HG02588 (cell line): ENCODE results near the gene SLC26A5.
"Not testable (repeated sequence)": the region's sequence is repeated elsewhere in the genome, so short reads cannot be mapped to it uniquely, and the experiment has no call there.

Experiments
- ATAC-seq: cut with Tn5 transposase; IDR thresholded peaks from one replicate; pipeline ENCODE4 v1.9.1; 2021; ENCODE audit warnings: mild to moderate bottlenecking, moderate library complexity; ENCODE audit not compliant: unreplicated experiment

The SLC26A5 gene, protein sequence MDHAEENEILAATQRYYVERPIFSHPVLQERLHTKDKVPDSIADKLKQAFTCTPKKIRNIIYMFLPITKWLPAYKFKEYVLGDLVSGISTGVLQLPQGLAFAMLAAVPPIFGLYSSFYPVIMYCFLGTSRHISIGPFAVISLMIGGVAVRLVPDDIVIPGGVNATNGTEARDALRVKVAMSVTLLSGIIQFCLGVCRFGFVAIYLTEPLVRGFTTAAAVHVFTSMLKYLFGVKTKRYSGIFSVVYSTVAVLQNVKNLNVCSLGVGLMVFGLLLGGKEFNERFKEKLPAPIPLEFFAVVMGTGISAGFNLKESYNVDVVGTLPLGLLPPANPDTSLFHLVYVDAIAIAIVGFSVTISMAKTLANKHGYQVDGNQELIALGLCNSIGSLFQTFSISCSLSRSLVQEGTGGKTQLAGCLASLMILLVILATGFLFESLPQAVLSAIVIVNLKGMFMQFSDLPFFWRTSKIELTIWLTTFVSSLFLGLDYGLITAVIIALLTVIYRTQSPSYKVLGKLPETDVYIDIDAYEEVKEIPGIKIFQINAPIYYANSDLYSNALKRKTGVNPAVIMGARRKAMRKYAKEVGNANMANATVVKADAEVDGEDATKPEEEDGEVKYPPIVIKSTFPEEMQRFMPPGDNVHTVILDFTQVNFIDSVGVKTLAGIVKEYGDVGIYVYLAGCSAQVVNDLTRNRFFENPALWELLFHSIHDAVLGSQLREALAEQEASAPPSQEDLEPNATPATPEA

GRCh38 chr7:103446049-103446520 is at the start of gene SLC26A5:
SLC26A5 (minus strand) TSS chr7:103446207; CDS start chr7:103421514, 24,693 bp downstream.
- no peak for ATAC-seq

- no peak for ATAC-seq
Observed at GRCh38 chr7:103487419-103487818, 41.4 kb upstream of the SLC26A5 start.

GRCh38 chr7:103486873-103487272 is 40.9 kb upstream of the SLC26A5 start:
- not testable (repeated sequence) for ATAC-seq

DNA sequence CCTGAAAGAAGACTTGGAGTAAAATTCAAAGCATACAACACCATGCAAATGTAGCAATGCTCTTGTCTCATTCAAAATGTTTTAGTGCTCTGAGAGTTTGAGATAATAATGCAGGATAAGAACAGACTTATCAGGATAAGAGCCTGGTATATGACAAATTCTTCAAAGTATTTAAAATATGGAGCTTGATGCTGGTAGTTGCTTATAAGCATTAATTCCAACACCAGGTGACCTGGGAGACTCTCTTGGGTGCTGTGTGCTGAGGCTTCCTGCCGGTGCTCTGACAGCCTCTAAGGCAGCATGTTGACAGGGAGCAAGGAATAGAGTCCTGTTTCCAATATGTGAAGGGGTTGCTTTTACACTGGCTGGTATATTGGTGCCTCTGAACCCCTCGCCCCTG is 34.8 kb upstream of the SLC26A5 start:
- ATAC-seq: no peak

DNA sequence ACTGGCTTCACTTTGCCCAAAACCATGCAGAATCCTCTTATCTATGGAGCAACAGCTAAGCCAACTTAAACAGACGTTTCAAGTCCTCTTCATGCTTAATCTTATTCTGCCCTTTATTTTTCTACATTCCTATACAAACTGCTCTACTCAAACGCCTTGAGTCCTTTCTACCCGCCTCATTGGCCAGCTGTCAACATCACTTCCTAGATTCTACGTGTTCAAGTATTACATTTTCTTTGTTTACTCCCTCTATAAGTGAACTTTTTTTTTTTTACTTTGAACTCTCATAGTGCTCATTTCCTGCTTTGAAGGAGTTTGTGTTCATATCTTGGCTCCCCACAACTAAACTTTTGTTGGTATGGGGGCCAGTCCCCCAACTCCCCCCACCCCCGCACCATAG is 28.9 kb upstream of the SLC26A5 start:
- ATAC-seq: no peak

- no peak for ATAC-seq
Observed at GRCh38 chr7:103469095-103469948, 23.3 kb upstream of the SLC26A5 start.

DNA sequence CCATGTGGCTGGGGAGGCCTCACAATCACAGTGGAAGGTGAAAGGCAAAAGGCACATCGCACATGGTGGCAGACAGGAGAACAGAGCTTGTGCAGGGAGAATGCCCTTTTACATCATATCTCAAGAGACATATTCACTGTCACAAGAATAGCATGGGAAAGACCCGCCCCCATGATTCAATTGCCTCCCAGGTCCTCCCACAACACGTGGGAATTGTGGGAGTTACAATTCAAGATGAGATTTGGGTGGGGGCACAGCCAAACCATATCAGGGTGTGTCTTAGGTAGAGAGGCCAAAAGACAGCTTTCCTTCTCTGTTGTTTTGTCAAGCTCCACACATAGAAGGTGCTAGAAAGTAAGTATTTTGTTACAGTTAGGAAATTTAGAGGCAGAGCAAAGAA is 20.8 kb upstream of the SLC26A5 start:
- ATAC-seq: no peak

- ATAC-seq: no peak
Observed at GRCh38 chr7:103462358-103462757, 16.4 kb upstream of the SLC26A5 start.

DNA sequence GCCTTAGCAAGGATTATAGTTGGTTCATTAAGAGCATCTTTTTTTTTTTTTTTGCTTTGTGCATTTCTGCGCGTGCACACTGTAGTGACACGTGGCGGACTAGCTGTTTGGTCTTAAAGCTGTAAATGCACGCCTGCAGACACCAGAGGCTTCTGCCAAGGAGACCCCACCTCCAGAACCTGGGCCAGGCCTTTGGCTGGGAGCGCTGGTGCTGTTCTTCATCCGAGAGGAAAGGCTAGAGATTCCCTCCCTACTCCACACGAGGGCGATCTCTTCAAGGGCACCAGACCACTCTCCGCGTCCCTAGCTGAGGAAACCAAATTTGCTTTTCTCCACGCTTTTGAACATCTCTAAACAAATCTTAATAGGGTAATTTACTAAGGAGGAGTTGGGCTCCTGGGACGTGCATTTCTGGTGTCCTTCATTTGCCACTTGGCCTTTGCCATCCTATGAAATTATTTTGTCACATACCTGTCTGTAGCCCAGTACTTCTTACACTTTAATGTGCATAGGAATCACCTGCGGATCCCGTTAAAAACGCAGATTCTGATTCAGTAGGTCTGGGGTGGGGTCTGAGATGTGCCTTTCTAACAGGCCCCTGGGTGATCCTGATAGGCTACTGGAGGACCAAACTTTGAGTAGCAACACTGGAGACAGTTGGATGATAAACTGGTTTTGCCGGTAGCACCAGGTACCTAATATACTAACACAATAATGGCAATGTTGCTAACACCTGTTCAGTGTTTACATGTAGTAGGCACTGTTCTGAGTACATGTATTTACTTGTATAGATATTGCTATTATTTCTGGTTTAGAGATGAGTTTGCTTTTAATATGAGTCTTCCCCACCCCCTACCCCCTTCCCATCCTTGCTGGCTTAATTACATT is 1.3 kb upstream of the SLC26A5 start:
- peak; percentile 77 for ATAC-seq

DNA sequence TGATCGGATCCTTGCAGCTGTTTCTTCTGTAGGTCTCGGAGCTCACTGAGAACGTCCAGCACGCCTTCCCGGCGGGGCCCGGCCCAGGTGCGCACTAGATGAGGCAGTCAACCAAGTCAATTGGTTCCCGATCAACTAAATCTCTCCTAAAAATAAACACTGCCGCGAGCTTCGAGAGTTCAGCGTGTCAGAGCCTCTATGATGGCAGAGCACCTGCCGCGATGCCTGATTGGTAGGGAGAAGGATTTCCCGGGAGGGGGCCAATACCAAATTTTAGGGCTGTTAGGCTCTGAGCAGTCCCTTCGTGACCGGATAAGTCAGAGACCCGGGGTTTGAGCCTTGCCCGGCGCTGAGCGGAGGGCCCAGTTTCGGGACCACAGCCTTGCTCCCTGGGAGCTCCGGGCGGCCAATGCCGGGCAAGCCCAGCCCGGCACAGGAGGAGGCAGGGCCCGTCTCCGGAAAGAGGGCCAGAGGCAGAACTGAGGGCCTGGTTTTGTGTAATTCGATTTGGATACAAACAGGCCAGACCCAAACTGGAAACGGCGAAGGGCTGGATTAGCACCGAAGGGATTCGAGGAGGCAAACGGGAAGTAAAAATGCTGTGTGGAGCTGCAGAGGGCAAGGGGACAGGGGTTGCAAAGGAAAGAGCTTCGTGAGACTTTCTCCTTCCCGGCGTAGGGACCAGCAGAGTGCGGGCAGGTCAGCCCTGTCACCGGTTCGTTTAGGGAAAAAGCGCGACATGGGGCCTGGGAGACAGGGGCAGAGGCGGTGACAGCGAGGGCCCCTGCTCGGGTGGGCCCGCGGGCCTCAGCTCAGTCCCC is 569 bp downstream of the SLC26A5 start:
- no peak for ATAC-seq

DNA sequence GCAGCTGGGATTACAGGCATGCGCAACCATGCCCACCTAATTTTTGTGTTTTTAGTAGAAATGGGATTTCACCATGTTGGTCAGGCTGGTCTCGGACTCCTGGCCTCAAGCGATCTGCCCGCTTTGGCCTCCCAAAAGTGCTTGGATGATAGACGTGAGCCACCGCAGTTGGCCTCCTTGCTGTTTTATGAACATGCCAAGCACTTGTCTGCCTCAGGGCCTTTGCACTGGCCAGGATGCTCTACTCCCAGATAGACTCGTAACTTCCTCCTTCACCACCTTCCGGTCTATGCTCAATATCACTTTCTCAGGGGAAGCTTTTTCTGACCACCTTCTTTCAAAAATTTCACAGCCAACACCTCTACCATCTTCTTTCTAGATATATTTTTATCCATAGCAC is 6.3 kb downstream of the SLC26A5 start:
- no peak for ATAC-seq

GRCh38 chr7:103437623-103438022 is 8.4 kb downstream of the SLC26A5 start:
- no peak for ATAC-seq

GRCh38 chr7:103432712-103433111 is 13.3 kb downstream of the SLC26A5 start:
- no peak for ATAC-seq

- ATAC-seq: no peak
Observed at GRCh38 chr7:103425177-103425576, 20.8 kb downstream of the SLC26A5 start.

GRCh38 chr7:103423467-103424179 is 22.4 kb downstream of the SLC26A5 start:
- no peak for ATAC-seq

GRCh38 chr7:103420857-103421384 is 25.1 kb downstream of the SLC26A5 start:
- no peak for ATAC-seq

DNA sequence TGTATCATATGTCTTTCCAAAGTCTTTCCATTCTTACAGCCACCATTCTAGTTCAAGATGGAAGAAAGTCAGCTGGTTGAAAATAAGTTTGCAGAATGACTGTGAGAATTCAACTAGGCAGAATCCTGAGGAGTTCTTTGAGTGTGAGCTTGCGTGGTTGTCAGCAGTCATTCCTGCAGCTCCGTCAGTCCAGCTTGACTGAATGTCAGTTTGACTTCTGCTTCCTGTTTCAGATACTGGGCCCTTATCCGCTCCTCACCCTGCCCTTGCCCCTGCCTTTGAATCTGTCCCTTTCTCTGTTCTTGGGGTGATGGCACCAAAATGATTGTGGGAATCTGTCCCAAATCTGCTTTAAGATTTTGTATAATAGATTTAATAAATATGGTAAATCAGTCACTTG is 27.8 kb downstream of the SLC26A5 start:
- ATAC-seq: no peak

DNA sequence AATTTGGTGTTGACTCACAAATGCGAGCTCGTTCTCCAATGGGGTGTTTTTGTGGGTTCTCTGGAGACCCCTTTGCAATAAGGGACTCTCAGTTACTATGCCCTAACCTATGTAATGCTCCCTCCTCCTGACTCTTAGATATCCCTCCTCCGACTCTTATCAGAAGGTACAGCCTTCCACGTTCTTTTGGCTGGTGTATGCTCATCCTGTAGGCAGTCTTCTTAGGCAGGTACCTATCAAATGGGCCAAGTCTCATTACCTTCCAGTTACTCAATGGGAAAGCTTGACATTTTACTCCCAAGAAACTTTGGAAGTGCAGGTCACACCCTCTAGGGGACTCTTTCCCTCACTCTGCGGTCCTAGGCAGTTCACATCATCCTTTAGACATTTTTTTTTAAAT is 32.6 kb downstream of the SLC26A5 start:
- no peak for ATAC-seq
